HG03354 (cell line): ENCODE data around the gene PLA2G7.

Experiments used
- ATAC-seq: cut with Tn5 transposase; IDR thresholded peaks from one replicate; pipeline ENCODE4 v1.9.1; 2021; ENCODE audit warnings: mild to moderate bottlenecking; ENCODE audit not compliant: unreplicated experiment, poor library complexity, severe bottlenecking

Gene PLA2G7

GRCh38 chr6:46690911-46691451 is 44.2 kb downstream of the PLA2G7 start:
- no peak for ATAC-seq

GRCh38 chr6:46690141-46690755 is 44.9 kb downstream of the PLA2G7 start:
- ATAC-seq, result no peak

GRCh38 chr6:46689657-46690056 is 45.5 kb downstream of the PLA2G7 start:
- no peak for ATAC-seq

- no peak for ATAC-seq
Observed at GRCh38 chr6:46688966-46689335, 46.2 kb downstream of the PLA2G7 start.

- no peak for ATAC-seq
Observed at GRCh38 chr6:46688117-46688965, 46.8 kb downstream of the PLA2G7 start.

GRCh38 chr6:46687619-46688097 is 47.5 kb downstream of the PLA2G7 start, which contains the start of gene TDRD6:
TSS of gene TDRD6 (plus strand) at chr6:46687885. CDS start at chr6:46688129, 244 bp downstream.
- ATAC-seq, result no peak

GRCh38 chr6:46684771-46685170 is 50.4 kb downstream of the PLA2G7 start:
- no peak for ATAC-seq

GRCh38 chr6:46677314-46677654 is 57.9 kb downstream of the PLA2G7 start:
- ATAC-seq, result no peak

GRCh38 chr6:46676604-46677313 is 58.4 kb downstream of the PLA2G7 start:
- ATAC-seq, result no peak

- ATAC-seq, result no peak
Observed at GRCh38 chr6:46674410-46674809, 60.8 kb downstream of the PLA2G7 start.

GRCh38 chr6:46667377-46667776 is 67.8 kb downstream of the PLA2G7 start:
- ATAC-seq, result no peak

- no peak for ATAC-seq
Observed at GRCh38 chr6:46661483-46661882, 73.7 kb downstream of the PLA2G7 start.

GRCh38 chr6:46657642-46658041 is 77.5 kb downstream of the PLA2G7 start:
- no peak for ATAC-seq

GRCh38 chr6:46655803-46656202 is 79.4 kb downstream of the PLA2G7 start:
- ATAC-seq, result no peak
